Kidney epithelial cell (primary cell): Measurements from ENCODE around the gene PUSL1. TPM values are rescaled to one million over a fixed set of nuclear protein-coding genes. Genes with fewer than 3 reads are reported as not detected.

Experiments
- DNase-seq: peaks from one replicate; pipeline ENCODE4 v3.0.0-alpha.2; 2010; ENCODE audit warnings: low read depth
- H3K27me3 ChIP-seq: 2 replicates; pipeline ENCODE4 v1.6.0; 2011; ENCODE audit warnings: low read length; ENCODE audit not compliant: control insufficient read depth, insufficient read depth
- H3K36me3 ChIP-seq: 2 replicates; pipeline ENCODE4 v1.5.1; 2011; ENCODE audit warnings: low read length; ENCODE audit not compliant: control insufficient read depth, insufficient read depth
- H3K4me3 ChIP-seq: 2 replicates; pipeline ENCODE4 v1.5.1; 2011; ENCODE audit warnings: low read depth, mild to moderate bottlenecking, control low read depth, low read length
- total RNA-seq: library from RNA; depleted of rRNA; stranded (reverse); fragments of >200 nt; gene quantifications from 2 replicates; pipeline ENCODE4 v1.2.3, GENCODE V29; 2015
- TF ChIP-seq, protein P1 (sequence below): IDR thresholded peaks from 2 replicates; pipeline ENCODE4 v1.5.1; 2011; ENCODE audit warnings: mild to moderate bottlenecking, moderate library complexity, low read length, control low read depth, inconsistent platforms; ENCODE audit not compliant: insufficient read depth, poor library complexity, severe bottlenecking

The PUSL1 gene
- total RNA-seq, 1 donor from 2014 or later: 45.1 TPM

DNA sequence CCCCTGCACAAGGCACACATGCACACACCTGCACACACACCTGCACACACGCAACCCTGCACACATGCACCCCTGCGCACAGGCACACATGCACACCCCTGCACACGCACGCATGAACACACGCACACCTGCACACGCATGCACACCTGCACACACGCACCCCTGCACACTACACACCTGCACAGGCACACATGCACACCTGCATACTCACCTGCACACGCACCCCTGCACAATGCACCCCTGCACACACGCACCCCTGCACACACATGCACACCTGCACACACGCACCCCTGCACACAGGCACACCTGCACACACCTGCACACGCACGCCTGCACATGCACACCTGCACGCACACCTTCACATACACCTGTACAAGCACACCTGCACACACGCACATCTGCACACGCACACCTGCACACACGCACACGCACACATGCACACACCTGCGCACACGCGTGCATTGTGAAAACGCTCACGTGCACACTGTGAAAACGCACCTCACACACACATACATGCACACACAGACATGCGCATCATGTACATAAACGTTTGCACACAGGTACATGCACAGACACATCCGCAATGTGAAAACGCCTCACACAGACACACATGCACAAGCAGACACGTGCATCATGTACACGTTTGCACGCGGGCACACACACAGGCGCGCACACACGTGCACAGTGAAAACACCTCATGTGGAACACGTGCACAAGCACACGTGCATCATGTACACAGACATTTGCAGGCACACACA is 32.6 kb downstream of the PUSL1 start:
- H3K4me3 ChIP-seq: no peak overlapping the region
- no peak for DNase-seq
- H3K27me3 ChIP-seq: no peaks in the 10 kb centered on the region
- TF ChIP-seq, protein P1, sequence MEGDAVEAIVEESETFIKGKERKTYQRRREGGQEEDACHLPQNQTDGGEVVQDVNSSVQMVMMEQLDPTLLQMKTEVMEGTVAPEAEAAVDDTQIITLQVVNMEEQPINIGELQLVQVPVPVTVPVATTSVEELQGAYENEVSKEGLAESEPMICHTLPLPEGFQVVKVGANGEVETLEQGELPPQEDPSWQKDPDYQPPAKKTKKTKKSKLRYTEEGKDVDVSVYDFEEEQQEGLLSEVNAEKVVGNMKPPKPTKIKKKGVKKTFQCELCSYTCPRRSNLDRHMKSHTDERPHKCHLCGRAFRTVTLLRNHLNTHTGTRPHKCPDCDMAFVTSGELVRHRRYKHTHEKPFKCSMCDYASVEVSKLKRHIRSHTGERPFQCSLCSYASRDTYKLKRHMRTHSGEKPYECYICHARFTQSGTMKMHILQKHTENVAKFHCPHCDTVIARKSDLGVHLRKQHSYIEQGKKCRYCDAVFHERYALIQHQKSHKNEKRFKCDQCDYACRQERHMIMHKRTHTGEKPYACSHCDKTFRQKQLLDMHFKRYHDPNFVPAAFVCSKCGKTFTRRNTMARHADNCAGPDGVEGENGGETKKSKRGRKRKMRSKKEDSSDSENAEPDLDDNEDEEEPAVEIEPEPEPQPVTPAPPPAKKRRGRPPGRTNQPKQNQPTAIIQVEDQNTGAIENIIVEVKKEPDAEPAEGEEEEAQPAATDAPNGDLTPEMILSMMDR: no peak
- peaks cover 2% of the 10 kb centered on the region for H3K36me3 ChIP-seq

DNA sequence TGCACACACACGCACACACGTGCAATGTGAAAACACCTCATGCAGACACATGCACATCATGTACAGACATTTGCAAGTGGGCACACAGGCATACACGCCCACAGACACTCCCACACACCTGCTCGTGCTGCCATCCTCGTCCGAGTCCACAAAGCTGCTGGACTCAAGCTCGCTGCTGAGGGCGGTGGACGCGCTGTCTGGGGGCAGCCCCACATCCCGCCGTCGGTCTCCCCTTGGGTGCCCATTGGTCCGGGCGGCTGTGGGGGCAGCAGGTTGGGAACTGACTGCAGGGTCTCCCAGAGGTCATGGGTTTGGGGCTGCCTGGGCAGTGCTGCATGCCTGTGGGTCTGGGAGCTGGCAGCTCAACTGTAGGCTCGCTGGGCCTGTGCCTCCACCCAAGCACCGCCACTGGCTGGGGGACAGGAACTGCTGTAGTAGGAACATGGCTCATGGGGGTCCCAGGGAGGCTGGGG is 33.2 kb downstream of the PUSL1 start:
- Histone ChIP-seq H3K27me3 (no peaks in the 10 kb centered on the region), H3K4me3 (no peak overlapping the region), H3K36me3 (peaks cover 2% of the 10 kb centered on the region)
- TF ChIP-seq, protein P1: no peak
- DNase-seq: no peak

GRCh38 chr1:1342061-1342562 is 33.7 kb downstream of the PUSL1 start:
- Histone ChIP-seq H3K4me3 (no peak overlapping the region), H3K36me3 (peaks cover 2% of the 10 kb centered on the region), H3K27me3 (no peaks in the 10 kb centered on the region)
- TF ChIP-seq, protein P1: no peak
- DNase-seq: no peak

DNA sequence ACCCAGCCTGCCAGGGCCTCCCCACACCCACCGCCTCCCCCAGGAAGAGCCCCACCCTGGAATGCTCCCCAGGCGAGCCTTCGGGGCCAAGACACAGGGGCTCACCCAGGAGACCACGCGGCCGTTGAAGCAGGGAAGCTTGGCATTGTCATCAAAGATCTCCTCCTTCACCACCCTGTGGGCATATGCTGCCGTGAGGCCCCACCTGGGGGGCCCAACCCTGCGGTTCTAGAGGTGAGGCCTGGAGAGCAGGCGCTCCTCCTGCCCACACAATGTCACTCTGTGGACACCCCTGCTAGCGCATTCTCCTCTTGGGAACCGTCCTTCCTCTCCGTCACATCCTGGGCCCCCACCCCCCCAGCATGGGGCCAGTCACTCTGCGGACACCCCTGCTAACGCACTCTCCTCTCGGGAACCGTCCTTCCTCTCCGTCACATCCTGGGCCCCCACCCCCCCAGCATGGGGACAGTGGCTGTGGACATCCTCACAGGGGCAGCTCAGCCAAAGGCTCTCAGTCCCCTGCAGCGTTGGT is 34.3 kb downstream of the PUSL1 start:
- TF ChIP-seq, protein P1: no peak
- peaks cover 2% of the 10 kb centered on the region for H3K36me3 ChIP-seq
- no peak overlapping the region for H3K4me3 ChIP-seq
- DNase-seq: no peak
- no peaks in the 10 kb centered on the region for H3K27me3 ChIP-seq

GRCh38 chr1:1343811-1344421 is 35.5 kb downstream of the PUSL1 start:
- Histone ChIP-seq H3K36me3 (peaks cover 2% of the 10 kb centered on the region), H3K4me3 (no peak overlapping the region), H3K27me3 (no peaks in the 10 kb centered on the region)
- TF ChIP-seq, protein P1: no peak
- no peak for DNase-seq
